NCI-H146 treated with DMSO at 0.1 percent for 48 hours (cell line): ENCODE measurements around the gene C1orf52.
"Not testable (repeated sequence)": the region's sequence is repeated elsewhere in the genome, so short reads cannot be mapped to it uniquely, and the experiment has no call there.

Experiments used
- DNase-seq: peaks from one replicate; lab custom pipeline; 2025; ENCODE audit not compliant: unreplicated experiment; lab: John Stamatoyannopoulos, UW

Gene C1orf52

DNA sequence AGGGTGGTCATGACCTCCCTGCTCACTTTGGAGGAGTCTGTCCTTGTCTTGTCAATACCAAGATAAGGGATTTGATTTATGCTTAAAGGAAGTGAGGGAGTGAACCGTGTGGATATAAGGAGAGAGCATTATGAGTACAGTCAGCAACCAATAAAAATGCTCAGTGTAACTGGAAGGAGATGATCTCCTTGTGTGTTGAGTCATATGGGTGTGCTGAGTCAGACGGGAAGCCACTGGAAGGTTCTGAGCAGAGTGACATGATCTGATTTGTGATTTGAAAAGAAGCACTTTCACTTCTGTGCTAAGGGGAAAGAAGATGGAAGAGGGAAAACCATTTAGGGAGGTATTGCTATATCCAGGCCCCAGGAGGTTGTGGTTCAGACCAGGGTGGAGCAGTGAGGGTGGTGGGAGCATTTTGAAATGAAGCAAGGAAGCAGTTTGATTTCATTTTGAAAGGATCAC, 19.4 kb upstream of the C1orf52 start:
- no peak for DNase-seq

- no peak for DNase-seq
These were observed 18.3 kb upstream of the C1orf52 start for GRCh38 chr1:85277802-85278201.

- DNase-seq: no peak
These were observed 17.6 kb upstream of the C1orf52 start for GRCh38 chr1:85276978-85277639.

- DNase-seq: peak; percentile 96
These were observed 16.9 kb upstream of the C1orf52 start, which contains the start of gene BCL10 for GRCh38 chr1:85276215-85276977. Gene BCL10 (minus strand): TSS chr1:85276632. CDS start chr1:85276352, 280 bp downstream.

DNA sequence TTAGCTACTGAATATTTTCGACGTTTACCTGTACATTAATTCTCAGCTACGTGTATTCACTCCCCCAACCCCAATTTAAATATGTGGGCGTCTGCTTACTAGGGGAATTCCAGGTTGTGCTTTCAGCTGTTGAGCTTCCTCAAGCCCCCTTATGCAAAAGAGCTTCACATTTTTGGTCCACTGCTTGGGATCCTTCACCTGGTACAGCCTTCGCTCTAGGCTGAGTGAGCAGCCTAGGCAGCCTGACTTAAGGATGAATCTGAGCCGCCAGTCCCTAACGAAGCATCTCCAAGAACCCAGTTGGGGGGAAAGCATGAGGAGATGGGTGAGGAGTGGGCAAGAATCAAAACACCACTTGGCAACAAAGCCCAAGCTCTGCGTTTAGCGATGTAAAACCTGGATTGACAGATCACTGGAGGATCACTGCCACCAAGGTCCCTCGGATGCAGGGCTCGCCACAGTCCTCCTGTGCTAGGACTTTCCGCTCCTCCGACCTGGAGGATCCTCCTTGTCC, 16.3 kb upstream of the C1orf52 start:
- no peak for DNase-seq

DNA sequence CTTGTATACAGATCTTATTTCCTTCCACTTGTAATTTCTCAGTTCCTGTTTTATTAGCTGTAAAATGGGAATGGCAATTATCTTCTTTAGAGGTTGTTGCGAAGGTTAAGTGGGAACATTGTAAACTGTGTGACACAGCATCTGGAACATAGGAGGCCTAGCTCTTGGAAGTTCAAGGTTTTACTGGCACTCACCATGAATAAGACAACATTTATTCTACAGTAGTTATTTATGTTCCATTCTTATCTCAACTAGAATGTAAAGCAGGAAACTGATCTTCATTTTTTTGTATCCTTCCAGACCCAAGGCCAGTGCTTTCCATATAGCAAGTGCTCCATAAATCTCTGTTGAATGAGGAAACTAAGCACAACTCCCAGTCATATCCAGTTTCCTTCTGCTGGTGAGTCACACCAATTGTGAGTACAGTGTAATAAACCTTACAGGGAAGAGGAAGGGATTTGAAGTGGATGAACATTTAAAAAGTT, 15.5 kb upstream of the C1orf52 start:
- DNase-seq: no peak

GRCh38 chr1:85273397-85273796, 13.9 kb upstream of the C1orf52 start:
- no peak for DNase-seq

DNA sequence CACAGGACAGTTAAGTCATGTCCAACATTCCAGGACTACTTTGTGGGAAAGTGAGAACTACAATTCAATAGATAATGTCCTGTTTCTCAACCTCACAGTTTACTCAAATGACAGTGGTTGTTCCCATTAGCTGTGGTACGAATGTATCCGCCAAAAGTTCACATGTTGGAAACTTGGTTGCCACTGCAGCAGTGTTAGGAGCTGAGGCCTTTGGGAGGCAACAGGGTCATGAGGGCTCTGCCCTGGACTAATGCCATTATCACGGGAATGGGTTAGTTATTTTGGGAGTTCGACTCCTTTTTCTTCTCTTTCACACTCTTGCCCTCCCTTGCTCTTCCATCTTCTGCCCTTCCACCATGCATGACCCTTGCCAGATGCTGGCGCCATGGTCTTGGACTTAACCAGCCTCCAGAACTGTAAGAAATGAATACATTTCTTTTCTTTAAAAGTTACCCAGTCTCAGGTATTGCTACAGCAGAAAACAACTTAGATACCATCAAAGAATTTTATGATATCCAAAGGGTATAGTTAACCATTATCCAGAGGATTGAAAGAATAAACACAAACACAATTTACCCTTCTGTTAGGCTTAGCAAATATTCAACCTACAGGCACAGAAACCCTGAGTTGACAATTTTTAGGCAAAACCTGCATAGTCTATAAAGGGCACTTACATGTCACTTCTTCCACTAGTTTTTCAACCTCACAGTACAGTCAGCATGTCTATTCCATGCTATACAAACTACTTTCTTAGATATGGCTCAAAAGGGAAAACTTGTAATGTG, 9.5 kb upstream of the C1orf52 start:
- DNase-seq: no peak

- no peak for DNase-seq
These were observed 7.9 kb upstream of the C1orf52 start for GRCh38 chr1:85267313-85267712.

DNA sequence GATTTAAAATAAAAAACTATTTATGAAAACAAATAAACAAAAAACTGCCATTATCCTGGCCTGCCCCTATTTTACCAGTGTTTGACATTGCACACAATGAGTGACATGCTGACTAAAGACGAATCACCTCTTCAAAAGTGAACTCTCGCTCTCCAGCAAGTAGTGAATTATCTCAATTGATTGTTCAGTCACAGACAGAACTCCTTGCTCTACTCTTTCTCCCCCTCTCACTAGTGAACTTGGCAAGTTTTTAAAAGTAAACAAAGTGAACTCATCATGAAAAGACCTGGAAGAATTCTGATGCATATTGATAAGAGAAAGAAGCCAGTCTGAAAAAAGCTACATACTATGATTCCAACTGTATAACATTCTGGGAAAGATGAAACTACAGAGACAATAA, 4.7 kb upstream of the C1orf52 start:
- DNase-seq: no peak

- no peak for DNase-seq
These were observed 3.5 kb upstream of the C1orf52 start for GRCh38 chr1:85262985-85263384.

- no peak for DNase-seq
These were observed 431 bp upstream of the C1orf52 start for GRCh38 chr1:85259912-85260274.

GRCh38 chr1:85258536-85259117, 835 bp downstream of the C1orf52 start:
- no peak for DNase-seq

DNA sequence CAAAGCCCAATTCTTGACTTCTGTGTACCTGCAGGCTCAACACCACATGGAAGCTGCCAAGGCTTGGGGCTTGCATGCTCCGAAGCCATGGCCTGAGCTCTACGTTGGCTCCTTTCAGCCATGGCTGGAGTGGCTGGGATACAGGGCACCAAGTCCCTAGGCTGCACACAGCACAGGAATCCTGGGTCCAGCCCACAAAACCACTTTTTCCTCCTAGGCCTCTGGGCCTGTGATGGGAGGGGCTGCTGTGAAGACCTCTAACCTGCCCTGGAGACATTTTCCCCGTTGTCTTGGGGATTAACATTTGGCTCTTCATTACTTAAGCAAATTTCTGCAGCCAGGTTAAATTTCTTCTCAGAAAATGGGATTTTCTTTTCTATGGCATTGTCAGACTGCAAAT, 10.4 kb downstream of the C1orf52 start:
- not testable (repeated sequence) for DNase-seq

GRCh38 chr1:85245891-85246290, 13.6 kb downstream of the C1orf52 start:
- DNase-seq: no peak

- no peak for DNase-seq
These were observed 14.0 kb downstream of the C1orf52 start for GRCh38 chr1:85245456-85245855.

GRCh38 chr1:85244271-85245061, 15.0 kb downstream of the C1orf52 start:
- no peak for DNase-seq

DNA sequence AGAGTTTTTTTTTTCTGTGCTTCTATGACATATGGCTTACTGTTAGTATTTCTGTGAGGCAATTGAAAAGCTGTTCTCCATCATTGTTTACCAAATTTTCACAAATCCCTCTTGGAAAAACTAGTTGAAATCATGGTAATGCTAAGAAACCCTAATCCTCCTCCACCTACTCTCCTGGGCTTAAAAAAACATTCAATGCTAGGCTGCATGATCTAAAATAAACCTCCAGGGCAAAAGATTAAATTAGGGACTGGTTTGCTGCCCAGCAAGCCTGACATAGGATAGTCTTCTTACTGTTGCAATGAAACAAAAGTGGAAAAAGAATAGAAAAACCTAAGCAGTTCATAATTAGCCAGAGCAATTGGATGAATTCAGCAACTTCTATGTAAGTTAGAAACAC, 16.1 kb downstream of the C1orf52 start:
- no peak for DNase-seq

GRCh38 chr1:85240643-85241042, 18.8 kb downstream of the C1orf52 start:
- DNase-seq: no peak

DNA sequence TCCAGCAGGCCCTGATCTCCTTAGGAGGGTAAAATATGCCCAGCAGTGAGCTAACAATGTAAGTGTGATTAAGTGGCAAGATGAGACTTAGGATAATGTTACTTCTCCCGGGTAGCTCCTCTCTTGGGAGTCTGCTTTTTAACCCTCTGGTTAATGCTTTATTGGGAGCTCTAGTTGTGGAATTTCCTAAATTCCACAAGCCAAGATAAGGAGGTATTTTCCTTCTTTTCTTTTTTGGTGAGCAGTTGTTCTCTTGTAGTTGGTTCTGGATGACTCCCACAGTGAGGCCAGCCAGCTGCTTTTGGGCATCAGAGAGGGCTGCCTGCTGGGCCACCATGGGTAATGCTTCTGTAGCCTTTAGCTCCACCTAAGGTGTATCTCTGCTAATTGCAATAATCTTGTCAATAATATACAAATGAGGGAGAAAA, 19.3 kb downstream of the C1orf52 start:
- DNase-seq: peak; percentile 23
